HPDE6-E6E7 (cell line): Measurements from ENCODE around the gene THEMIS.
"Not testable (repeated sequence)": the region's sequence is repeated elsewhere in the genome, so short reads cannot be mapped to it uniquely, and the experiment has no call there.

Experiments used
- DNase-seq: peaks from one replicate; pipeline ENCODE4 v3.0.0; 2011; ENCODE audit warnings: missing footprints; ENCODE audit errors: extremely low spot score

Gene THEMIS

DNA sequence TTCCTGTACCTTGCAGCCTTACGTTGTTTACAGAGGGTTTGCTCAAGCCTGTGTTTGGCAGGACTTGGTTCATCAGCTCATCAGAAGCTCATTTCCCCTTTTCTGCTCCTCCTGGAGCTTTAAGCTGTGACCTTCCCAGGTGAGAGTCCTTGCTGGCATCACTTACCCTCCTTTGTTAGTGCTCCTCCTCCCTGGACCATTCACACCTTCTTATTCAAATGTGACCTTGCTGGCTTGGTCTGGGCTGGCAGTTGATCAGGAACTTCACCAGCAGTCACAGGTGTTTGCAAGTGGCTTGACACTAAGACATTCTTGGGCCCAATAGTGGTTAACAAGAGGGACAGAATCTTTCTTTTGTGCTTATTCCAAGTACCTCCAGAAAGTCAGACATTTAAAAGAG, 175.0 kb downstream of the THEMIS start:
- no peak for DNase-seq

GRCh38 chr6:127718694-127719093, 182.2 kb downstream of the THEMIS start:
- DNase-seq: no peak

DNA sequence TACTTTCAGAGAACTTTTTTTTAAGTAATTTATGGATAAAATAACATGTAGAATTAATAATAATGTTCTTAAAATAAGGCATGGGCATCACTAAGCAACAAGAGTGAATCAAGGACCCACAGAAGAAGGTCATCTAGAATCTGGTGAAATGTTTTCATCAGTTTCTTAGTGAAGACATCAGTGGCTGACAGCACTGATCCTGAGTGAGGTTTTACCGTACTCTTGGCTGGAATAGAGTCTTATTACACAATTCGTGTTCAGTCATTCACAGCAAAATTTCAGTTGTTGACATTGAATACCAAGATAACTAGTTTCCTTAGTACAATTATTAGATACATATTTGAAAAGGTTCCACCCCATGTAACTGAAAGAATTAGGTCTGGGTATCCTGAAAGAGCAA, 183.5 kb downstream of the THEMIS start:
- no peak for DNase-seq

DNA sequence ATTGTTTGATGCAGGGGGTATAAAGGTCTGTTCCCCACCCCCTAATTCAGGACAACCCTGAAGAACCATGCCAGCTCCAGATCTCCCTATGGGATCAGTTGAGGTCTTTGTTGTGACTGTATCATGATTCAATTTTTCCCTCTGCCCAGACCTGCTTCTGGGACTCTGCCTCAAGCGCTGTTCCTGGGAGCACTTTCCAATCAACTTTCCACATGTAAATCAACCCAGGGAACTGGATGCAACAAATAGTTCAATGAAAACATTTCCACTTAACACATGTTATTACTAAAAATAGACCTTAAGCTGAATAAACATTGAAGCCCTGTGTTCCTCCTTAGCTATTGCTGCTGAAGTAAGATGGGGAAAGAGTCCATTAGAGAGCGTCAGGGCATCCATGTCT, 184.4 kb downstream of the THEMIS start:
- no peak for DNase-seq

DNA sequence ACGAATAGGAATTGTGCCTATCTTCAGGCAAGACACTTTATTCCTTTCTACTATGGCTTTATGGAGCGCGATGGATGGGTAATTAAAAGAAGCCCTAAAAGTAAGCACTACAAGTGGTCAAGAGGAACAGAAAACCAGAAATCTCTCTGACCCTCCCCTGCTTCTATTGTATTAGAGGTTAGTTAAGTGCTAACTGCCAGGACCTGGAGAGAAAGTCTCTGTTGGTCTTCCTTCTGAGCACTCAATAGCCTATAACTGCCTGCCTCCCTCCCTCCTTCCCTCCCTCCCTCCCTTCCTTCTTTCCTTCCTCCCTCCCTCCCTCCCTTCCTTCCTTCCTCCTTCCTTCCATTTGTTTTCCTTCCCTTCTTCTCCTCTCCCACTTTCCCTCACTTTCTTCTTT, 190.2 kb downstream of the THEMIS start:
- DNase-seq: no peak

DNA sequence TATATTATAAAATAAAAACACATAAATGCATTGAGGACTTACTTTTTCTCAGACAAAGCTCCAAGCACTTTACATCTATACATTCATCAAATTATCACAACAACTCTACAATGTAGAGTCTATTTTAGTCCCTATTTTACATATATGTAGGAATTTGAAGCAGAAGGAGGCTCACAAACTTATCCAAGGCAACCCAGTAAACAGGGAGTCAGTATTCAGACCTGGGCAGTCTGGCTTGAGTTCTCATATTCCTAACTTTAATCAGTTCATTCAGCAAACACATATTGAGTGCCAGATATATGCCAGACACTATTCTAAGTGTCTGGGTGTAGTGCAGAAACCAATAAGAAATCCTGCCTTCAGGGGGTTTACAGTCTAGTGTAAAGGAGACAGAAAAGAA, 194.6 kb downstream of the THEMIS start:
- DNase-seq: no peak

- DNase-seq: no peak
Measured at GRCh38 chr6:127695108-127695507, 205.8 kb downstream of the THEMIS start.

- no peak for DNase-seq
Measured at GRCh38 chr6:127691146-127691545, 209.7 kb downstream of the THEMIS start.

DNA sequence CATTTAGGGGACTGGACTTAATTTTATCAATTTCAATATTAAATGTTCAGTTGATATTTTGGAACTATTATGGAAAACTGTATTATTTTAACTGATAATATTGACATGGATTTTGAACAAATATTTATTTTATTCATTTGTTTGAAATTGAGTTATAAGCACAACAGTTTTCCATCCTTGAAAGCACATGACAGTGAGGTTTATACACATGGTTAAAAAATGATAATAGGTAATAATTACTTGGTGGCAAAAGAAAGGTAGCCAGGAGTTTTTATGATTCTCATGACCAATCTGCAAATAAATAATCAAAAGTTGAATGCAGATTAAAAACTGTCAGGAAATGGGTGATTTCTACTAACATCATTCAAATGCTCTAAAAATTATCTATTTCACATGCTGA, 210.3 kb downstream of the THEMIS start:
- no peak for DNase-seq

GRCh38 chr6:127690092-127690491, 210.8 kb downstream of the THEMIS start:
- DNase-seq: no peak

GRCh38 chr6:127687490-127687889, 213.4 kb downstream of the THEMIS start:
- DNase-seq: not testable (repeated sequence)

- no peak for DNase-seq
Measured at GRCh38 chr6:127686084-127686483, 214.8 kb downstream of the THEMIS start.

- no peak for DNase-seq
Measured at GRCh38 chr6:127684501-127684900, 216.4 kb downstream of the THEMIS start.
